Lower leg skin (tissue), 4 donors: ENCODE measurements around the gene CHRNA5. TPM values are rescaled to one million over a fixed set of nuclear protein-coding genes. Genes with fewer than 3 reads are reported as not detected.
A peak's percentile ranks its signal among the peaks of the same experiment; 100 is the strongest.

Experiments used
- DNase-seq, 2 donors: peaks; one replicate each; pipeline ENCODE4 v3.0.0-alpha.2; 2019; ENCODE audit warnings: low spot score in 2 of 2
- H3K4me3 ChIP-seq: fragments of 200-600 bp; sonication (generic); 2 replicates; pipeline ENCODE4 v1.5.1; 2017; ENCODE audit warnings: mild to moderate bottlenecking, low read depth; ENCODE audit not compliant: poor library complexity, severe bottlenecking
- CTCF ChIP-seq, 3 donors: fragments of 450-650 bp; IDR thresholded peaks; one replicate each; pipeline ENCODE4 v1.5.1; 2016; ENCODE audit warnings: antibody characterized with exemption in 3 of 3, mild to moderate bottlenecking in 3 of 3, moderate library complexity in 2 of 3
- POLR2A ChIP-seq, 2 donors: fragments of 450-650 bp; IDR thresholded peaks; one replicate each; pipeline ENCODE4 v1.6.1; 2016 to 2017; ENCODE audit warnings: antibody characterized with exemption in 2 of 2, mild to moderate bottlenecking in 1 of 2, moderate library complexity in 1 of 2
- WGBS, 2 donors: methylation state at CpG; one replicate each; pipeline ENCODE4 v1.1.5; 2018; 5-methylcytosine and 5-hydroxymethylcytosine counted together
- intact Hi-C: fragments of 100-400 bp; cut with DNase I; formaldehyde crosslinking; loops from one replicate; pipeline ENCODE4 v1.15.0; 2023; ENCODE audit warnings: low total_unique reads
- total RNA-seq, 4 donors: library from RNA; depleted of rRNA; stranded (reverse); fragments of >200 nt; gene quantifications; one replicate each; pipeline ENCODE4 v1.1.0, GENCODE V29; 2016

The CHRNA5 gene
- total RNA-seq, 4 donors from 2014 or later: 0.27 to 0.84 (median 0.64) TPM

- no peak overlapping the region for H3K4me3 ChIP-seq
- no peak for TF ChIP-seq POLR2A (IDR thresholded peaks at IDR 0.05)
- no peak for TF ChIP-seq CTCF (IDR thresholded peaks at IDR 0.05)
- 82 to 90% methylated on average over 2 to 3 of the region's 3 CpGs for whole genome bisulfite sequencing, 2 donors
- DNase-seq: peak in 1 of 2 donors; percentile 70
- intact Hi-C loops: loop anchor here (5.0 kb wide), 1 partner anchor 92 kb away; no protein-coding TSS in a partner anchor
Measured at GRCh38 chr15:78615151-78615589, 49.9 kb downstream of the CHRNA5 start.

GRCh38 chr15:78616506-78616905 is 51.2 kb downstream of the CHRNA5 start:
- intact Hi-C loops: loop anchor here (5.0 kb wide), 1 partner anchor 91 kb away; no protein-coding TSS in a partner anchor
- WGBS, 2 donors: 87 to 92% methylated on average over 2 of the region's 2 CpGs
- DNase-seq: peak in 1 of 2 donors; percentile 45
- H3K4me3 ChIP-seq: no peak overlapping the region
- TF ChIP-seq CTCF (IDR thresholded peaks at IDR 0.05) (no peak), POLR2A (IDR thresholded peaks at IDR 0.05) (no peak)

- no peak for TF ChIP-seq POLR2A (IDR thresholded peaks at IDR 0.05)
- no peak for TF ChIP-seq CTCF (IDR thresholded peaks at IDR 0.05)
- intact Hi-C loops: loop anchor here (5.0 kb wide), 1 partner anchor 90 kb away; no protein-coding TSS in a partner anchor
- no peak overlapping the region for H3K4me3 ChIP-seq
- 70 to 78% methylated on average over 7 of the region's 7 CpGs for WGBS, 2 donors
- peak in 1 of 2 donors; percentile 57 for DNase-seq
Measured at GRCh38 chr15:78617076-78617475, 51.8 kb downstream of the CHRNA5 start.

GRCh38 chr15:78617516-78617915 is 52.2 kb downstream of the CHRNA5 start:
- DNase-seq: peak in 1 of 2 donors; percentile 69
- WGBS, 2 donors: 79 to 84% methylated on average over 5 of the region's 5 CpGs
- no peak for TF ChIP-seq CTCF (IDR thresholded peaks at IDR 0.05)
- no peak for TF ChIP-seq POLR2A (IDR thresholded peaks at IDR 0.05)
- no peak overlapping the region for H3K4me3 ChIP-seq
- intact Hi-C loops: loop anchor here (5.0 kb wide), 1 partner anchor 90 kb away; no protein-coding TSS in a partner anchor

GRCh38 chr15:78618064-78618463 is 52.7 kb downstream of the CHRNA5 start:
- no peak for TF ChIP-seq POLR2A (IDR thresholded peaks at IDR 0.05)
- TF ChIP-seq CTCF (IDR thresholded peaks at IDR 0.05): no peak
- H3K4me3 ChIP-seq: no peak overlapping the region
- DNase-seq: peak in 1 of 2 donors; percentile 70
- intact Hi-C loops: loop anchor here (5.0 kb wide), 1 partner anchor 89 kb away; no protein-coding TSS in a partner anchor
- WGBS, 2 donors: 81 to 89% methylated on average over 8 of the region's 8 CpGs

GRCh38 chr15:78618490-78618934 is 53.2 kb downstream of the CHRNA5 start:
- DNase-seq: peak; percentile 90 to 96
- intact Hi-C loops: loop anchor here (5.0 kb wide), 1 partner anchor 89 kb away; no protein-coding TSS in a partner anchor
- TF ChIP-seq POLR2A (IDR thresholded peaks at IDR 0.05) (no peak), CTCF (IDR thresholded peaks at IDR 0.05) (no peak)
- H3K4me3 ChIP-seq: no peak overlapping the region
- WGBS, 2 donors: 27 to 35% methylated on average over 6 to 7 of the region's 8 CpGs
